ENCODE results near the gene VSNL1.

VSNL1 gene

DNA sequence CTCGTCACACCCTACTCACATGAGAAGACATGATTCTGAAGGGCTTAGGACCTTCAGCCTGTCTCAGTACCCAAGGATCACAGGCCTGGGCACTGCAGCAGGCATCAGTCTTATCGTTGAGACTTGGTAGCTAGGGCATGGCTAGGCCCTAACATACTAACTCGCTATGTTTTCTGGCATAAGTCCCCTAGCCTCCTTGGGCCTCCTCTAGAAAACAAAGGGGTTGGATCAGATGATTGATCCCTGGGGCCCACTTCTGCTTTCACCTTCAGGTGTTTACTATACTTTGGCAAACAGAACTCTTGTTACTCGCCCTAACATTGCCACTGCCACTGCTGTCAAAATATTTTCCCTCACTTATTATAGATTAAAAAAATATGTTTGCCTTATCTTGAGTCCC, 44.2 kb downstream of the VSNL1 start:
- no peak for DNase-seq

DNA sequence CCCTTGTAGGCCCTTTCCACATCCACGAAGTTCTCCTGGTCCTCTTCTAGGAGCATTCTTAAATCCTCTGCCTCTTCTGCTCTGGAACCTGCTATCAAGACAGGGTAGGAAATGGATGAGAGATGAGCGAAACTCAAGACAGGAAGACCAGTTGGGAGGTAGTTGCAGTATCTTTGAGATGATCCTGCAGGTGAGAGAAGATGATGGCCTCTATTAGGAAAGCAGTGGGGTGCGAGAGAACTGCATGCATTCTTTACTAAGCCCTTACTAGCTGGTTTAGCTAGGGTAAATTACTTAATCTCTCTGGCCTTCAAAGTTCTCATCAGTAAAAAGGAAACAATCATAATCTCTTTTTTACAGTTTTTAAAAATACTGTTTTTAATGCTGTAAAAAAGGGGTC, 47.0 kb downstream of the VSNL1 start:
- DNase-seq, result no peak

GRCh38 chr2:17588031-17588430, 47.5 kb downstream of the VSNL1 start:
- no peak for DNase-seq

GRCh38 chr2:17589406-17590035, 49.0 kb downstream of the VSNL1 start:
- no peak for DNase-seq

DNA sequence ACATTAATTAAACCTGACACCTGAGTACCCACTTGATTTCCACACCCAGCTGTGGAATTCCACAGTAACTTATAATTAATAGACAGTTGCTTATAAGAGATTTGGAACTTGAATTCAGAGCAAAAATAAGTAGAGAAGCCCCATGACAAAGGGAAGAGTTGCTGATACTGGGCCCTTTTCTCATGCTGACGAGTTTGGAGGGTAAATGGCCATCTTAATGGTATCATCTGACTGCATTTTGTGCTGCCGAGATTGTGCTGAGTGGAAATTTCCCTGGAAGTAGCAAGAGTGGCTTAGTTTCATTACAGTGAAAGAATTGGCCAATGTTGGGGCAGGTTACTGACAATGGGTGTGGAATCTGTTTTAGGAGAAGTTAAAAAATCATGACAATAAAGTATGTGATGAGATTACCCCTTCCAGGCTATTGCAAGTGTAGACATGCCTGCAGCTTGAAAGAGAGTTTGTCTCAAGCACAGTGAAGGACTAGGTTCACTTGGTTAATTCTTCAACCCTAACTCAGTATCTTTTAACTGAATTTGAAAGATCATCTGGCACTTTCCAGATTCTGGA, 49.9 kb downstream of the VSNL1 start:
- no peak for DNase-seq

DNA sequence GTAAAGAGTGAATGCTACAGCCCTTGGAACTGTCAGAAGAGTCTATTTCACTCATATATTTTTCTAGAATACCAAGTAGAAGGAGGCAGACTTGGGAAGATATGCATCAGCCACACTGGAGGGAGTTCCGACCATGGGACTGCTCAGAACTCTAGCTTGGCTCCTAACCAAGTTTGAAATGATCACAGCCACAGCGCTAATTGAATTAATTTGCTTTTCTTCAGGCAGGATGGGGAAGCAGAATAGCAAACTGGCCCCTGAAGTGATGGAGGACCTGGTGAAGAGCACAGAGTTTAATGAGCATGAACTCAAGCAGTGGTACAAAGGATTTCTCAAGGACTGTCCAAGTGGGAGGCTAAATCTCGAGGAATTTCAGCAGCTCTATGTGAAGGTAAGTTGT, 51.4 kb downstream of the VSNL1 start:
- no peak for DNase-seq

DNA sequence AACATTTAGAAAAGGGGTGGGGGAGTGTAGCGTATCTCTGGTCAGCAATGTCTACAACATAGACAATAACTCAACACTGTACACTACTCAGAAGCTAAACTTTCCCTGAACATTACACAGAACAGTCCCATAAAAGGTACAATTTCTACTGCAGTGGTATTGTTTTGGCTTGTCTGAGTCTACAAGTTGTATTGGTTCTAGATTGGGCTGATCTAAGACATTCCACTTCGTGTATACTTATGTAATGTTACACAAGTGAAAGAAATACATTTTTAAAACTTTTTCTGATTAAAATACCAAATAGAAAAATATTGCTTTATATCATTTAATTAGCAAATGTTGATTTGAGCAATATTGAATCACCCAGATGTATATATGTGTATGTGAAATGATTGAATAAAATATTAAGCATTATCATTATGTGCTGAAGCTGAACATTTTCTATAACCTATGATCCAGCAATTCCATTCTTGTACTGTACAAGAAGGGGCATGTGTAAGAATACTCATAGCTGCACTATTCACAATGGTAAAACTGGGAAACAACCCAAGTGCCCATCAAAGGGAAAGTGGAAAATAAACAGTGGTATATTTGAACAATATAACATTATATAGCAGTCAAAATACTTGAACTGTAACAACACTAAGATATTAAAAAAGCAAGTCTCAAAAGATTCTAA, 52.4 kb downstream of the VSNL1 start:
- DNase-seq, result no peak

- no peak for DNase-seq
Observed at GRCh38 chr2:17593445-17593840, 52.9 kb downstream of the VSNL1 start.

GRCh38 chr2:17593841-17594491, 53.5 kb downstream of the VSNL1 start:
- DNase-seq, result no peak

DNA sequence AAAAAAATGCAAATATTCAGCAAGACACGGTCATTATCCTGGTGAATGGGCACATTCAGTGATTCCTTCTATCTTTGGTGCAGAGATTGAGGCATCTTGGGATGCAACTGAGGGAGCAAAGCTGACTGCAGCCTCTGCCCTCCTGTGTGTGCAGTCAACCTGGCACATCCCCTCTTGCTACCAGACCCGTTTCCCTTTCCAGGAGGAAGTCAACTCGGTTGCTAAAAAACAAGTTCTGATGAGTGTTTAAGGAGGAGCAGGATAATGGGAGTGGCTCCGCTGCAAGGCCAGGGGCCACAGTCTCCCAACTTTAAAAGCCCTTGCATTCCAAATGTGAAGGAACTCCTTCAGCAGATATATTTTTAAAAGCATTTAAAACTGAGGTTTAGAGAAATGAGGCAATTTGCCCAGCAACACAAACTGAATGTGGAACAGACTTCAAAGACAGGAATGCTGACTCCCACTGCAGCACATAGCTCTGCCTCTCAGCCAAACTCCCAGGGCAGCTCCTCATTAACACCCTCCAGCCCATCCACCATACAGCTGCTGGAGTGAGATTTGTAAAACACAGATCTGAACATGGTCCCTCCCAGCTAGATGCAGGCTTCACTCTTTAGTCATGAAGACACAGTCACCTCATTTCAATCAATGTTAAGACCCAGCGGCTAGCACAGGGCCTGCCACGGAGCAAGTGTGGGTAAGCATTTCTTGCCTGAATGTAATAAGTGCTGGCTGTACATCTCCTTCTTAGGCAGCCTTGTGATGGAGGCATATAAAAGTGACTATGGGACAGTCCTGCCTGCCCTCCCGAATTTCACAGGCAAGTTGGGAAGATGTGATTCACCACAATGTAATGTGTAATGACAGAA, 54.3 kb downstream of the VSNL1 start:
- no peak for DNase-seq

DNA sequence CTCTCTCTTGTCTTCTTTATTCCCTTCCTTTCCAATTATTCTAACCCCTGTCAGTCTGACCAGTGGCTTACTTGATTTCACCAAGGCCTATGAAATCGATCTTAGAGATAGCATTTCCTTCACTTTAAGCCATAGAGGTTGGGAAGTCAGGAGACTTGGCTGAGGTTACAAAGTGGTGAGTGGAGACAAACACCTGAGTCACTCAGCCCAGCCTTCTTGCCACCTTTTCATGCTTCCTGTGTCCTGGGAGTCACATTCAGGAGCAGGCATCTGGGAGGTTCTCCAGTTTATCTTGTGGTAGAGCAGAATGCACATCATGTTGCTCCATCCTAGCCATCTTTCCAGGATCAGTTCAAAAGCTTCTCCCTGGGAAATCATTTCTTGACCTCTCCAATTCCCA, 59.1 kb downstream of the VSNL1 start:
- DNase-seq, result no peak

- DNase-seq, result no peak
Observed at GRCh38 chr2:17600556-17601204, 60.2 kb downstream of the VSNL1 start.

- DNase-seq, result no peak
Observed at GRCh38 chr2:17604050-17604449, 63.6 kb downstream of the VSNL1 start.

DNA sequence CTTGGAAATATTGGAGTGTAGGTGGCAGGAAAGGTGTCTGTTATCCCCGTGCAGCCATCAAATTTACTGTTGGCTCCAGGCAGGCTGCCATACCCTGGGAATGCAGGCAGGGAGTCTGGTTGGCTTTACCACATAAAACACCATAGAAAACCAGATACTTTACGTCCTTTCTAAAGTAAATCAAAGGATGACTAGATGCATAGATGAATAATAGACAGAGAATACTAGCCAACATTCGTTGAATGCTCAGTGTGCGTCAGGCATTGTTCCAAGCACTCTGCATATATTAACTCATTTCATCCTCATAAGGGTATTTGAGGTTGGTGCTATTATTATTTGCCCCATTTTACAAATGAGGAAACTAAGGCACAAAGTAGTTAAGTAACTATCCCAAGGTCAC, 65.2 kb downstream of the VSNL1 start:
- DNase-seq, result no peak

DNA sequence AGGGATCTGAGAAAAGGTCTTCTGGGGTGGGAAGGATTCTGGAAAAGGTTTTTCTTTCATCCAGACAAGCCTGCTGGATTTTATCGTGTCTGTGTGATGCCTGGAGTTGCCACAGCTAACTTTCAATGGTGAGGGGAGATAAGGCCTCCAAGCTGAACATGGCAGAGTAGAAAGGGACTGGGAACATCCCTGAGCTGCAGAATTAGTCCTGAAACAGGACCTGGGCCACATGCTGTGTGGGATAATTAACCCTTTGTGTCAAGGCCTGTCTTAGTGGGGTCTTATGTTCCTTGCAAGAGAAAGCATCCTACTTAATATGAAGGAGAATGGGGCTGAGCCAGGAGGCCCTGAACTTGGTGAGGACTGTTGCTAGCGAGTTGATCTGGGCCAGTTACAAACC, 66.4 kb downstream of the VSNL1 start:
- DNase-seq, result no peak

- no peak for DNase-seq
Observed at GRCh38 chr2:17607379-17607778, 66.9 kb downstream of the VSNL1 start.

DNA sequence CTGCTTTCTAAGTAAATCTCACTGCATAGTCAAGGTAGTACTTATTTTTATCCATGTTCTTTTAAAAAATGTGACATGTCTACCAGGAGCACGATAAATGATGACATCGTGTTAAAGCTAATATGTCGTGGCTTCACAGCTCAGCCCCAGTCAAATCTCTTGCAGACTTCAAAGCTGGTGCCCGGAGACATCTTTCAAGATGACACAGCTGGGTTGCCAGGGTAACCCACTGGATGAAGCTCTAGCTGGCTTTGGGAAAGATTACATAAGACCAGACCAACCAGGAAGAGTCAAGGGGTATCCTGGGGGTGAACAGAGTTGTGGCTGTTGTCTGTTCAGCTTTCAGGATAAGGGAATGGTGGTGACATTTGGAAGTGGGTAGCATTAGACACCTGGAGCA, 67.8 kb downstream of the VSNL1 start:
- DNase-seq, result no peak

GRCh38 chr2:17610521-17610920, 70.0 kb downstream of the VSNL1 start:
- DNase-seq, result no peak

DNA sequence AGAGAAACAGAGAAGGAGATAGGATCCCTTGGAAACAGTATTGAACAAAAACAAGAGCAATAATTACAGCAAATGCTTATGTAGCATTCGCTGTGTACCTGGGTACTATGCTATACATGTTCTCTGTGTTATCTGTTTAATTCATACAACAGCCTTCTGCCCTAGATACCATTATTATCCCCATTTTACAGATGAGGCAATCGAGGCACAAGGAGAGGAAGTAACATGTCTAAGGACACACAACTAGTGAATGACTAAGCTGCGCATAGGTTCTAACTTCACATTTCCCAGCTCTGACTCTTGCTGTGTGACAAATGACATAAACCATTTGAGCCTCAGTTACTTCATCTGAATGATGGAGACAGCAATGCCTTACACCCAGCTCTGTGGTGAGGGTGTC, 70.5 kb downstream of the VSNL1 start:
- no peak for DNase-seq

DNA sequence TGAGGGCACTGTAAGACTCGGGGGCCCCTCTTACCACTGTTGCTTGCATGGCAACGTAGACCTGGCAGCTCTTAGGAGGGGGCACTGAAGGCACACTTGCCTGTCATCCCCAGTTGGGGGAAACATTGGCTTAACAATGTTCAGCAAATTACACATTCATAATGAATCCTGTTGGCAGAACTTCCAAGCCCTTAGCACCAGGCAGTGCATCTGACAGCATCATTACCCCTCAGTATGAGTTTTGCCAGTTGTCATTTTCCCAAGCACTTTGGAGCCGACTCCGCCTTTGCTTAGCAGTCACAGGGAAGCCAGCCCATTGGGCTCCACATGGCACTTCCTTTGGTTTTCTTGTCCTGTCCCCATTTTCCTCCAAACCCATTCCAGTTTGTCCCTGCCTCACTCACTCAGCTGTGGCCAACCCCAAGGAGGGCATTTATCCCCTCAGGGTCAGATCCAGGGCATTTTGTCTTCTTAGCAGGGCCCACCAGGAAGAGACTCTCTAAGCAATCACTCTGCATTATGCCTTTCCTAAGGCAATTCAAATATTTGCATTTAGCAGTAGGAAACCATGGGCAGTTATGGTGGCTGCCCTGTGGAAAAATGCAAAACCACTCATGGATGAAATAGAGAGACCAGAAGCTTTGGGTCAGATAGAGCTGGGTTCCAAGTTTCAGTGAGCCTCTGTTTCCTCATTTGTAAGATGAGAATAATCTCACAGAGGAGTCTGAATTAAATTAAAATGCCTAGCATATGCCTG, 73.9 kb downstream of the VSNL1 start:
- no peak for DNase-seq

- DNase-seq, result no peak
Observed at GRCh38 chr2:17615147-17615546, 74.7 kb downstream of the VSNL1 start.

All from MV-4-11 (cell line).